Measurements from ENCODE around the gene MAT2A.
"Not testable (repeated sequence)": the region's sequence is repeated elsewhere in the genome, so short reads cannot be mapped to it uniquely, and the experiment has no call there.

The MAT2A gene

DNA sequence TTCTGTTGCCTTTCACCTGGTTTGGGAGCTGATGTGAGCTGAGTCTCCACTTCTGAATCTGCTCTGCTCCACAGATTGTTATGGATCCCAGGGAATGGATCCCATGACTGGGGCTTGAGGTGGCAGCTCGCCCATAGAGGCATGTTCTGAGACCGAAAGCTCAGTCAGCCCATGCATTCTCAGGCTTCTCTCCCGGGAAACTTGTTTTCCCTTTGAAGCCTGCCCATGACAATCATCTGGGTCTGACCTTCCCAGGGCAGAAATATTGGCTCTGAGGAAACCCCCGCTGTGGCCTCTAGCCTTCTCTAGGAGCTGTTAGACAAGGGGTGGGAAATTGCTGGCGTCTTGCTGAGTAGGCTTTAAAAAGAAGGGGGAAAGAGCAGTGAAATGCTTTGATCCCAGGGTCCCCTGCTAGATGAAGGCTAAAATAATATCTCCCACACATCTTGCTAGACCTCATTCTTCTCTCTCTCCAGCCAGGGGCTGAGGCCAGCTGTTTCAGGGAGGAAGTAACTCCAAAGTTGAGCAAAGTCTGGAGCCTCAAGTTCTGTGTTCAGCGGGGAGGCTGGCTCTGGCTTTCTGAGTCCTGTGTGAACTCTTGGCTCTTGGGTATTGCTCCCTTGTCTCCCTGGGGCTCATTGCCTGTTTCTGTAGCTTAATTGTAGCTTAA, 40.4 kb downstream of the MAT2A start:
- peak overlapping the region; percentile 83 for H3K27ac Mint-ChIP-seq
- no peaks in the 10 kb centered on the region for H3K27me3 Mint-ChIP-seq
- peaks cover 57% of the 10 kb centered on the region for H3K4me1 Mint-ChIP-seq
- no peaks in the 10 kb centered on the region for H3K9me3 Mint-ChIP-seq
- H3K36me3 Mint-ChIP-seq = no peaks in the 10 kb centered on the region
- H3K4me3 Mint-ChIP-seq = peak overlapping the region; percentile 91

DNA sequence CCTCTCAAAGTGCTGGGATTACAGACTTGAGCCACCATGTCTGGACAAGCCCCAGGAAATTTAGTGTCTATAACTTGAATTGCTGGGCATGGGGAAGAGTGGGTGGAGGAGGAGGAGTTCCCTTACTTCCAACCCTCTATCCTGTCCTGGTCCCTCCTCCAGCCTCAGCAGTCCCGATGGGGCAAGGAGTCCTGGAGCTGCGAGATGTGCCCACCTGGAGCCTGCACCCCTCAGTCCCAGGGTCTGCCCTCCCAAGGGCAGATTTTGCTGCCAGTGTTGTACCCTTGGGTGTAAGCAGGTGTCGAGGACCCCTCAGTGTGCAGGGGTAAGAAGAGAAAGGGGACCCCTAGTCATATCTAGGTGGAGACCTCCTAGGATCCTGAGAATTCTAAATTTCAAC, 41.2 kb downstream of the MAT2A start:
- H3K36me3 Mint-ChIP-seq = no peaks in the 10 kb centered on the region
- H3K27ac Mint-ChIP-seq = peak overlapping the region; percentile 62
- peaks cover 62% of the 10 kb centered on the region for H3K4me1 Mint-ChIP-seq
- H3K9me3 Mint-ChIP-seq = no peaks in the 10 kb centered on the region
- peak overlapping the region; percentile 39 for H3K4me3 Mint-ChIP-seq
- H3K27me3 Mint-ChIP-seq = no peaks in the 10 kb centered on the region

- Mint-ChIP-seq H3K4me1 (peaks cover 70% of the 10 kb centered on the region), H3K9me3 (no peaks in the 10 kb centered on the region), H3K4me3 (no peak overlapping the region), H3K27ac (peak overlapping the region; percentile 39), H3K27me3 (no peaks in the 10 kb centered on the region), H3K36me3 (no peaks in the 10 kb centered on the region)
These were observed 43.5 kb downstream of the MAT2A start for GRCh38 chr2:85582492-85582891.

DNA sequence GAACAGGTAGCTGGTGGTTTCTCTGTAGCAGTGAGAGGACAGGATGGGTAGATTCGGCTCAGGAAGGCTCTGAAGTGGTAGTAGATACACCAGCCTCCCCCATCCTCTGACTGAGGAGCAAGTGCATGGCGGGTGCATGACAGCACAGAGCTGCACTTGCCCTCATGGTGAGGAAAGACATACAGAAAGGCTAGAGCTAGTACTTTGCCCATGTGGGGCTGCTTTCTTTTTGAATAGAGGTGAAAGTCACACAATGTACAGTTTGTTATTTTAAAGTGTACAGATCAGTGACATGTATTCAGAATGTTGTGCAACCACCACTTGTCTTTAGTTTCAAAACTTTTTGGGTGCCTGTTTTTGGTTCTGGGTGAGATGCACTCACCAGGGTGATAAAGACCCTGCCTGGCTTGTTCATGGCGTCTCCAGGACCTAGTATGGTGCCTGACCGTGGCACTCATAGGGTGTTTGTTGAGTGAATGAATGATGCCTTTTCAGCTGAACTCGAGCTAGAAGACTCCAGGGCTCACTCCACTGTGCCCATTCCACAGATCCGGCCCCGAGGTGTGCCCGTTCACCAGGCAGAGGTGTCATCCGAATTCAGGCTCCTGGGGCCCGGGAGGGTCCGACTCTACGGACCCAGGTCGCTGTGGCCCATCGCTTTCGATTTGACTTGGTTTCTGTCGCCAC, 44.8 kb downstream of the MAT2A start:
- H3K9me3 Mint-ChIP-seq = no peaks in the 10 kb centered on the region
- H3K4me3 Mint-ChIP-seq = peak overlapping the region; percentile 87
- H3K27me3 Mint-ChIP-seq = no peaks in the 10 kb centered on the region
- peaks cover 68% of the 10 kb centered on the region for H3K4me1 Mint-ChIP-seq
- H3K36me3 Mint-ChIP-seq = no peaks in the 10 kb centered on the region
- peak overlapping the region; percentile 92 for H3K27ac Mint-ChIP-seq

GRCh38 chr2:85584354-85584856, 45.4 kb downstream of the MAT2A start, which contains the start of gene VAMP5:
Gene VAMP5 (plus strand): TSS chr2:85584431. CDS start chr2:85584491, 60 bp downstream.
- Mint-ChIP-seq H3K36me3 (no peaks in the 10 kb centered on the region), H3K4me1 (peaks cover 64% of the 10 kb centered on the region), H3K27ac (peak within 1 kb of the TSS; percentile 94)

GRCh38 chr2:85584857-85585780, 46.2 kb downstream of the MAT2A start:
- no peaks in the 10 kb centered on the region for H3K27me3 Mint-ChIP-seq
- peaks cover 61% of the 10 kb centered on the region for H3K4me1 Mint-ChIP-seq
- H3K36me3 Mint-ChIP-seq = no peaks in the 10 kb centered on the region
- H3K4me3 Mint-ChIP-seq = peak overlapping the region; percentile 84
- H3K9me3 Mint-ChIP-seq = no peaks in the 10 kb centered on the region
- peak overlapping the region; percentile 94 for H3K27ac Mint-ChIP-seq

More at GRCh38 chr2:85584354-85584856, 45.4 kb downstream of the MAT2A start, which contains the start of gene VAMP5:
- Mint-ChIP-seq H3K4me3 (peak within 1 kb of the TSS; percentile 87), H3K27me3 (no peaks in the 10 kb centered on the region), H3K9me3 (no peaks in the 10 kb centered on the region)

DNA sequence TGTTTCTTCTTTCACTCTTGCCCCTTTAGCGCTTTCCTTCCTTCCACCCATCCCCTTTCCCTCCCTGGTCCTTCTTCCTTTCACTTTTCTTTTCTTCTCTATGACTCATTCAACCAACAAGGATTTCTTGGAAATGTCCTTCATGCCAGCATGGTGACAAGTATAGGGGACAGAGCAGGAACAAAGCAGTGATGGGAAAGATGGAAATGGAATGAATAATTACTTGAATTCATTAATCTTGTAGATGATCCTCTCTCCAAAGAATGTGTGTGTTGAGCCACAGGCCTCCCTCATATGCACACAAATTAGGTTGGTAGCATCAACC, 46.8 kb downstream of the MAT2A start:
- Mint-ChIP-seq H3K27ac (peak overlapping the region; percentile 94), H3K27me3 (no peaks in the 10 kb centered on the region), H3K4me1 (peaks cover 61% of the 10 kb centered on the region), H3K4me3 (peak overlapping the region; percentile 57), H3K36me3 (no peaks in the 10 kb centered on the region), H3K9me3 (no peaks in the 10 kb centered on the region)

- Mint-ChIP-seq H3K4me1 (peaks cover 48% of the 10 kb centered on the region), H3K27me3 (no peaks in the 10 kb centered on the region), H3K36me3 (no peaks in the 10 kb centered on the region), H3K9me3 (no peaks in the 10 kb centered on the region), H3K4me3 (no peak overlapping the region), H3K27ac (peak overlapping the region; percentile 53)
These were observed 49.3 kb downstream of the MAT2A start for GRCh38 chr2:85588236-85588635.

- Mint-ChIP-seq H3K4me1 (peaks cover 44% of the 10 kb centered on the region), H3K27ac (peak overlapping the region; percentile 53), H3K36me3 (no peaks in the 10 kb centered on the region)
These were observed 49.7 kb downstream of the MAT2A start for GRCh38 chr2:85588645-85589044.

GRCh38 chr2:85589181-85589580, 50.2 kb downstream of the MAT2A start:
- peaks cover 44% of the 10 kb centered on the region for H3K4me1 Mint-ChIP-seq
- no peak overlapping the region for H3K27ac Mint-ChIP-seq

More at GRCh38 chr2:85588645-85589044, 49.7 kb downstream of the MAT2A start:
- Mint-ChIP-seq H3K9me3 (no peaks in the 10 kb centered on the region), H3K4me3 (no peak overlapping the region), H3K27me3 (no peaks in the 10 kb centered on the region)

DNA sequence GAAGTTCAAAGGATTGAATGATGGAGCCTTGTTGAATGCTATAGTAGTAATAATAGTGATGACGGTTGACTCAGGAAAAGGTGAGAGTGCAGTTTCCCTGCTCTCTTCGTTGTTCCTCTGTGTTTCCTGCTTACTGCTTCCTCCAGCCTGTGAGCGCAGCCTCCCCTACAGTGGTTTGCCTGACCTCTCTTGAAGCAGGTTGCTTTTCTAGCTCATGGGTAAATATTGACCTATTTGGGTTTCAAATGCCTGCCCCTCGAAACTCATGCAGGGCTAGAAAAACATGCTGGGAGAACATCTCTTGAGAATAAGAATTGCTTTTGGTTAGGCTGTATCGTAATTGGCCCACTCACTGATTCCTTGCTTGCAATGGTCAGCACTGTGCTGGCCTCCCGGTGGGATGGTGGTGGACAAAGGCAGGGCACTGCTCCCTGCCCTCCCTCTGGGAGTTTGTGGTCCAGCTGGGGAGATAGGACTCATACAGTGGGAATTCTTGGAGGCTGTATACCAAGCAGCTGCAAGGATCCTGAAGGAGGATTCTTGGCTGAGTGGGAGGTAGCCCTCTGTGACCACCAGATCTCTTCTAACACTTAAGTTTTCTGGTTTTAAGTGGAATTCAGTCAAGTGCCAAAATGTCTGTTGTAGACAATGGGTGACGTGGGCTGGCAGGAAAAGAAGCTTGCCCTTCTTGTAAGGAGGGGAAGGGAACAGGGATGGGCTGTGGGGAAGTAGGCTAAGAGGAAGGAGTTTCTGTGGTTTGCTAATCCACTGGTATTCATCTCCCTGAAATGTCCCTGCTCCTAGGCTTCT, 51.2 kb downstream of the MAT2A start:
- H3K27me3 Mint-ChIP-seq = no peaks in the 10 kb centered on the region
- no peak overlapping the region for H3K27ac Mint-ChIP-seq
- H3K4me3 Mint-ChIP-seq = no peak overlapping the region
- no peaks in the 10 kb centered on the region for H3K36me3 Mint-ChIP-seq
- H3K4me1 Mint-ChIP-seq = peaks cover 48% of the 10 kb centered on the region
- H3K9me3 Mint-ChIP-seq = no peaks in the 10 kb centered on the region

More at GRCh38 chr2:85589181-85589580, 50.2 kb downstream of the MAT2A start:
- H3K27me3 Mint-ChIP-seq = no peaks in the 10 kb centered on the region
- H3K36me3 Mint-ChIP-seq = no peaks in the 10 kb centered on the region
- H3K4me3 Mint-ChIP-seq = no peak overlapping the region
- H3K9me3 Mint-ChIP-seq = no peaks in the 10 kb centered on the region

DNA sequence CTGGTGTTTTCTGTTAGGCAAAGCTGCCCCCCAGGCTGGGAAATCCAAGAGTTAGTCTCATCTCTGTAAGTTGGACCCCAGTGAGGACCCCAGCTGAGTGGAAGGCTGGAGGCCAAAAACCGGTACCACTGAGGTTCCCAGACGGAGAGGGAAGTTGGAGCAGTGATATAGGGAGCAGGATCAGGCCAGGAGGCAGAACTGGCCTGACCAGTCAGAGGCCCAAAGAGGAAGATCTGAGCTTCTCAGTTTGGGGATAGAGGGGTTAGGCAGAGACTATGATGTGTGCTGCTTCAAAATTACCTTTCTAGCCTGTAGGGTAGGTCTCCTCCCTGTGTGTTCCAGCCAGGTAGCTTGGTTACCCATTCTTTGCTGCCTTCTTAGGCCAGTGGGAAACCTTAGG, 52.0 kb downstream of the MAT2A start:
- no peaks in the 10 kb centered on the region for H3K27me3 Mint-ChIP-seq
- no peak overlapping the region for H3K4me3 Mint-ChIP-seq
- H3K36me3 Mint-ChIP-seq = no peaks in the 10 kb centered on the region
- H3K4me1 Mint-ChIP-seq = peaks cover 48% of the 10 kb centered on the region
- no peak overlapping the region for H3K27ac Mint-ChIP-seq
- H3K9me3 Mint-ChIP-seq = no peaks in the 10 kb centered on the region

DNA sequence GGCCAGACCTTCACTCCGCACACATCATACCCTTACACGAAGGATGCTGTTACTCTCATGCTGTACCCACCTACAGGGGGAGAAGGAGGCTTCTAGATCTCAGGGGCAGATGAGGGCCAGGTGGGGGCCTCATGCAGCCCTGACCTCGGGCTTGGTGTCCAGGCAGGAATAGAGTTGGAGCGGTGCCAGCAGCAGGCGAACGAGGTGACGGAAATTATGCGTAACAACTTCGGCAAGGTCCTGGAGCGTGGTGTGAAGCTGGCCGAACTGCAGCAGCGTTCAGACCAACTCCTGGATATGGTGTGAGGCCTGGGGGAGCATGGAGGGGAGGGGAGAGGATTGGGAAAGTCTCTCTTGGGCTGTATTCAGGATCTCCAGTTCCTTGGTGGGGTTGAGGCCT, 52.6 kb downstream of the MAT2A start:
- peak overlapping the region; percentile 65 for H3K27ac Mint-ChIP-seq

GRCh38 chr2:85592299-85592698, 53.3 kb downstream of the MAT2A start:
- H3K4me3 Mint-ChIP-seq, H3K9me3 Mint-ChIP-seq: not testable (repeated sequence)

More for the DNA sequence above, 52.6 kb downstream of the MAT2A start:
- Mint-ChIP-seq H3K4me3 (no peak overlapping the region), H3K36me3 (no peaks in the 10 kb centered on the region), H3K4me1 (peaks cover 51% of the 10 kb centered on the region), H3K27me3 (no peaks in the 10 kb centered on the region), H3K9me3 (no peaks in the 10 kb centered on the region)

DNA sequence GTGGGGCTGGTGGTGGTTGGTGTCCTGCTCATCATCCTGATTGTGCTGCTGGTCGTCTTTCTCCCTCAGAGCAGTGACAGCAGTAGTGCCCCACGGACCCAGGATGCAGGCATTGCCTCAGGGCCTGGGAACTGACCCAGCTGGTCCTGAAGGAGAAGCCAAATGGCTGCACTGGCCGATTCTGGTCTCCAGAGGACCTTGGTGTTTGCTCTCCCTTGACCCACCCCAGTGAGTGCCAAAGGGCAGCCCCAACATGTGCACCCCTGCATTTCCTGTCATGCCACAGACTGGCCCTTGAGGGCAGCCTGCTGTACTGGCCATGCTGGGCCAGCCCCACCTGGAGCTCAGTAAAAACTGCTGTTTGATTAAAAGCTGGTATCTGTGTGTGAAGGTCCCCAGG, 54.1 kb downstream of the MAT2A start:
- Mint-ChIP-seq H3K27ac (no peak overlapping the region), H3K9me3 (no peaks in the 10 kb centered on the region), H3K4me1 (peaks cover 51% of the 10 kb centered on the region), H3K4me3 (no peak overlapping the region), H3K27me3 (no peaks in the 10 kb centered on the region), H3K36me3 (no peaks in the 10 kb centered on the region)

More at GRCh38 chr2:85592299-85592698, 53.3 kb downstream of the MAT2A start:
- peaks cover 58% of the 10 kb centered on the region for H3K4me1 Mint-ChIP-seq
- H3K27me3 Mint-ChIP-seq, H3K27ac Mint-ChIP-seq, H3K36me3 Mint-ChIP-seq: not testable (repeated sequence)
